Thyroid gland (tissue), 4 donors: ENCODE results near the gene KRTAP9-9.

Source experiments
- CTCF ChIP-seq, 6 experiments: fragments of 200-600 bp in 3 of 6; fragments of 450-650 bp in 3 of 6; sonication (generic) in 3 of 6; IDR thresholded peaks; one replicate each; pipeline ENCODE4 v1.5.1; 2016 to 2019; ENCODE audit warnings: antibody characterized with exemption in 6 of 6, mild to moderate bottlenecking in 2 of 6, inconsistent platforms in 1 of 6, moderate library complexity in 1 of 6
- POLR2A ChIP-seq, 2 donors: fragments of 450-650 bp; IDR thresholded peaks; one replicate each; pipeline ENCODE4 v1.6.1; 2017; ENCODE audit warnings: antibody characterized with exemption in 2 of 2, mild to moderate bottlenecking in 2 of 2, moderate library complexity in 1 of 2

- TF ChIP-seq CTCF (IDR thresholded peaks at IDR 0.05) (no peak), POLR2A (IDR thresholded peaks at IDR 0.05) (no peak)
Observed at GRCh38 chr17:41251261-41251660, 3.9 kb upstream of the KRTAP9-9 start.
